Activated T-cell treated with anti-CD3 and anti-CD28 coated beads, Interleukin-2, amount 50 U/mL, for 48 hours (primary cell): ENCODE results near the gene PHLDA2.
"Not testable (repeated sequence)": the region's sequence is repeated elsewhere in the genome, so short reads cannot be mapped to it uniquely, and the experiment has no call there.

Experiments
- DNase-seq, 2 experiments: peaks; one replicate each; pipeline ENCODE4 v3.0.0-alpha.2; 2020

PHLDA2 gene

DNA sequence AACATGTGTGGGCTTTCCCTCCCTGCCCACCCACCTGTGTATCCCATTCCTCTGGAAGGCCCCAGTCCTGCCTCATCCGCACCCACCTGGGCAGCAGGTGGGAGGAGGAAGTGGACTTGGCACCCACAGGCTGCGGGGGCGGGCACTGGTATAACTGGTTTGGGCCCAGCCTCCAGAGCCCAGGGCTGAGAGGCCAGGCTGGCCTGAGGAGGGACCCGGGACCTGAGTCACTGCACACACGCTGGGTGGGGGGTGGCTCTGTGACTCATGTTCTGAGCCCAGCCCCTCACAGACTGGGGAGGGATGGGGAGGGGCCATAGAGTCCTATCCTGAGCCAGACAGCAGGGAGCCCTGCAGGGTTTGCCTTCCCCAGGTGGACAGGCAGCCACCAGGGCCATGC, 16.7 kb downstream of the PHLDA2 start:
- DNase-seq, result no peak

DNA sequence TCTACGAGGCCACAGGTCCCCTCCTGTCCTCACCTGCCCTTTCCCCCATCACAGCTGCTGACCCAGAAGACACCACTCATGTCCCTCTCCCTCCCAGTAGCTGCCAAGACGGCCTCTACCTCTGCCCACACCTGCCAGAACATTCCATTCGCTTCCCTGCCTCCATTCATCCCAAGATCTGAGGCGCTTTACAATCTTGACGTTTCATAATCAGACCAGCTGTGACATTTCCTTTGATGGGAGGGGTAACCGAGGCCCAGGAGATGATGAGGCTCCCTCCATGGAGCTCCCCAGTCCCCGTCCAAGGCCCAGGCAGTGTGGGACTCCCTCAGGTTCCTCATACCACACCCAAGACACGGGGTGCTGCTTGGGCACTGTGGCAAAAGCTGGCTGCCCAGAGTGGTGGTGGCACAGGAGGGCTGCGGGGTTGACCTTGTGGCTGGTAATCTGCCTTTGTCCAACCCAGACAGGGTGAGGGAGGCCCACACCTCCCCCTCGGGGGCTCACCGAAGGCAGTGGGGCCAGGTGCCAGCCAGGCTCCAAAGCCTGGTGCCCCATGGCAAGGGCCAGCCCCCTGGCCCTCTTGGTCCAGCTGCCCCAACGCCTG, 17.3 kb downstream of the PHLDA2 start:
- DNase-seq, result no peak

- DNase-seq, result no peak
Measured at GRCh38 chr11:2911088-2911784, 18.0 kb downstream of the PHLDA2 start.

GRCh38 chr11:2910401-2910955, 18.7 kb downstream of the PHLDA2 start:
- no peak for DNase-seq

GRCh38 chr11:2909133-2909902, 19.9 kb downstream of the PHLDA2 start:
- no peak for DNase-seq

- DNase-seq, result no peak
Measured at GRCh38 chr11:2908130-2908529, 21.1 kb downstream of the PHLDA2 start.

DNA sequence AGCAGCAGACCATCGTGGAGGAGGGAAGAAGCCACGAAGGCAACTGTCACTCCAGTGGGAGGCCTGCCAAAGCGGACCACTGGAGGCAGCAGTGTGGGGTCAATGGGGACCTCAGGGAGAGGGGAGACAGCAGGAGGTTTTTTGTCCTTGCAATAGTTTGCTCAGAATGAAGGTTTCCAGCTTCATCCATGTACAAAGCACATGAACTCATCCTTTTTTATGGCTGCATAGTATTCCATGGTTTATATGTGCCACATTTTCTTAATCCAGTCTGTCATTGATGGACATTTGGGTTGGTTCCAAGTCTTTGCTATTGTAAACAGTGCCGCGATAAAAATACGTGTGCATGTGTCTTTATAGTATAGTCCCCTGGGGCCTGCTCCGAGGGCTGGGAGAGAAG, 23.9 kb downstream of the PHLDA2 start:
- DNase-seq, result not testable (repeated sequence)

DNA sequence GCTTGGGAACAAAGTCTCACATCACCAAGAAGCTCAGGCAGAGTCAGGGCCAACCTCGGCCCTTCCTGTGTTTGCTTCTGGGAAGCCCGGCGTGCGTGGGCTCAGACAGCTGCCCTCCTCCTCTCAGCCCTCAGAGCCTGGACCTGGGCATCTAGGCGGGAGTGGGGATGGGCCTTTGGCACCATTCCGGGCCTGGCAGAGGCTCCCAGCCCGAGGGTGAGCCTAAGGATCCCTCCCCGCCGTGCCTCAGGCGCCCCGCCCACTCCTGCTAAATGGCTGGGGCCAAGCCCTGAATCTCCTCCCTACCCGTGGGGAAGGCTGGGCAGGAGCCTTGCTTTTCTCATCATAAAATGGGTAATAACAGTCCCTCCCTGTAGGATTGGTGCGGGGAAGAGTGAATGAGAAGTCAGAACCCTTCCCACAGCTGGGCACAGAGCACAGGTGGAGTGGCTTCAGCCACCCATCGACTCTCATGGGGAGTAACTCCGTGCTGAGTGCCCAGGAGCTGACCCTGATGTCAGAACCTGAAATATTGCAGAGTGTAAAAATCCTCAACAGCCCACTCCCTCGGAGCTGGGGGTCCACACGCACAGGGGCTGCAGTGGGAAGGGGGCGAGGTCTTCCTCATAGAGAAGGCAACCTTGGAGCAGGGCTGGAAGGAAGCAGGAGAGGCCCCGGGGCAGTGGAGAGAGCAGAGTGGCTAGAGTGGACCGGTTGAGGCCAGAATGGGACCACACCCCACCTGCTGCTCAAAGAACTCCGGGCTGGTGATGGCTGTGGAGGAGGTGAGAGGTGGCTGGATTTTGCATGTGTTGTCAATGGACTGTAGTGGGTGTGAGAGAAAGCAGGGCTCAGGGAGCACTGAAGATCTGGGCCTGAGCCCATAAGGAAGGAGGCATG, 24.8 kb downstream of the PHLDA2 start:
- no peak for DNase-seq

- no peak for DNase-seq
Measured at GRCh38 chr11:2903672-2904011, 25.6 kb downstream of the PHLDA2 start.

DNA sequence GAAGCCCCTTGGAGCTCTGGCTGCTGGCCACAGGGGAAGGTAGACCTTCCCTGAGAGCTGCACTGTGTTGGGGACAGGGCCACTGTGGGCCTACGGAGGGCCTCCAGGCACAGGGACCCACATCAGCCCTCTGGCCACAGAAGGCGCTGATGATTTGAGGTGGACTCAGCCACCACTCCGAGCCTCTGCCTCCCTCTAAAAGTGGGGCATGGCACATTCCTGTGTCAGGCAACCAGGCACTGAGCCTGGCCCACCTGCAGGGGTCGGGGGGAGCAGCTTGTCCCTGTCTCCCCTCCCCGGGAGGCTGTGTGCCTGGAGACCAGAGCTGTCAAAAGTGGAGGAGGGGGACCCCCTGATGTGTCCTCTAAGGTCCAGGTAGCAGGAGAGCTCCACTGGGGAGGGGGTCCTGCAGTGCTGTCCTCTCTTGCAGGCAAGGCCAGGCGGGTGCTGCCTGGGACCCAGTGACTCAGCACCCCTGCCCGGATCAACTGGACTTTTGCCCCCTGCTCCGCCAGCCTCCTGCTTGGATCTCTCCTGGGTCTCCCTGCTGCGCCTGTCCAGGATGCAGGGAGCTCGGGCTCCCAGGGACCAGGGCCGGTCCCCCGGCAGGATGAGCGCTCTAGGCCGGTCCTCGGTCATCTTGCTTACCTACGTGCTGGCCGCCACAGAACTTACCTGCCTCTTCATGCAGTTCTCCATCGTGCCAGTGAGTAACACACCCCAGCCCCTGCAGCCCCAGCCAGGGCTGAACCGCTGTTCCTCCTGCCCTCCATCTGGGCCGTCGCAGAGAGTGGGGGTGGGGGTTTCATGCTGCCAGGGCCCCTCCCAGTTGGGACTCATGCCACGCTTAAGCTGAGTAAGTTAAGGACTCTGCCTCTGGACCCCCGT, 26.2 kb downstream of the PHLDA2 start:
- DNase-seq, result no peak

- DNase-seq, result peak; percentile 96 to 97
Measured at GRCh38 chr11:2901854-2902783, 27.1 kb downstream of the PHLDA2 start.

- DNase-seq, result no peak
Measured at GRCh38 chr11:2901196-2901796, 27.9 kb downstream of the PHLDA2 start.

GRCh38 chr11:2899080-2899783, 30.0 kb downstream of the PHLDA2 start:
- no peak for DNase-seq

GRCh38 chr11:2898366-2899079, 30.7 kb downstream of the PHLDA2 start:
- peak; percentile 67 to 70 for DNase-seq

GRCh38 chr11:2897048-2897447, 32.2 kb downstream of the PHLDA2 start:
- no peak for DNase-seq

DNA sequence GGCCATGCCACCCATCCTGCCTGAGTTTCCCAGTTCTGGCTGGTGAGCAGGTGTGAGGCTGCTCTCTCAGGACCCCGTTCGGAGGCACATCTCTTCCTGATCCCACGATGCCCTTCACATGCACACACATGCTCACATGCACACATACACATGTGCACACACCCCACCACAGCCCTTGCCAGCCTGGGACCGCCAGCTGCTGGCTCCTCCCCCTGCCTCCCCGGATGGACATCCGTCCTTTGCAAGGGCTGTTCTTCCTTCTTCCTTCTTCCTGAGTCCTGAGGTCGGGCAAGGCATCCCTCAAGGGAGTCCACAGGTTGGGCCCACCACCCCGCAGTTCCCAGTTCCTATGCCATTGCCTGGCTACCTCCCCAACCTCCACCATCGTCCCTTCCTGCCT, 33.2 kb downstream of the PHLDA2 start:
- no peak for DNase-seq

DNA sequence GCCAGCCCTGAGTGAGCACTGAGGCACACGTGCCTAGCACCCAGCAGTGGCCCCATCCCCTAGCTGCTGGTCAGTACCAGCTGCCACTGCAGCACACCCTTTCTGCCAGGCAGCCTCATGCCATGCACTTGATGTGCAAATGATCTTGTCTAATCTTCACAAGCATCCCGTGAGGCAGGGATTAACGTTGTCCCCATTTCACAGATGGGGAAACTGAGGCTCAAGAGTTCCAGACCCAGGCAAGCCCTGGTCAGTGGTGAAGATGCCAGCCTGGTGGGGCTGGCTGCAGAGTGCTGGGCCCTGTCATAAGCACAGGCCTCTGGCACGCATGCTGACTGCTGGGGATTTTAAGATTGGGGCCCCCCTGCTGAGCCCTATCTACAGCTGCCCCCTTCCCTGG, 35.3 kb downstream of the PHLDA2 start:
- no peak for DNase-seq

GRCh38 chr11:2892967-2893528, 36.2 kb downstream of the PHLDA2 start:
- DNase-seq, result peak in 1 of 2 experiments; percentile 74
